ENCODE measurements around the gene MT4. TPM values are rescaled to one million over a fixed set of nuclear protein-coding genes. Genes with fewer than 3 reads are reported as not detected.
A peak's percentile ranks its signal among the peaks of the same experiment; 100 is the strongest.

MT4 gene
- polyA plus RNA-seq, 2 of the 4 experiments (the other 2 are of a cell fraction), result not detected

DNA sequence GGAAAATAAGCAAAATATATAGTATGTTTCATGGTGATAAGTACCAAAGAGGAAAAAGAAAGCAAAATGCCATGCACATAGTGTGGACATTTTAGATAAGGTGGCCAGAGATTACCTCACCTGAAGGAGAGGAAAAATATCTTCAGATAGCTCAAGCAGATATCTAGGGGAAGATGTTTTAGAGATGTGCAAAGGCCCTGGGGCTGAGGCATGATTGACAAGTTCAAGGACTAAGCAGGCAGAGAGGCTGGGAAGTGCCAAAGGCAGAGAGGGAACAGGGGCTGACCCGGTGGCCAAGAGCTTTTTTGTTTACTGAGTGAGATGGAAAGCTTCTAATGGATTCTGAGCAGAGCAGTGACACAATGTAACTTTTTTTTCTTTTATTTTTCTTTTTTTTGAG is 4.4 kb upstream of the MT4 start:
- no peak for FAIRE-seq
- Histone ChIP-seq H3K4me3 (no peak overlapping the region), H3K27ac (no peak overlapping the region), H3K4me1 (peaks cover 7% of the 10 kb centered on the region; the same call in 2 of the 3 replicates), H3K4me2 (no peak overlapping the region), H3K9me3 (no peaks in the 10 kb centered on the region)
- no peak for DNase-seq (ENCODE audit: low read depth in 1 of 2, low spot score in 1 of 2)
- no peak for ATAC-seq
- no peak for TF ChIP-seq RCOR1 (IDR thresholded peaks at IDR 0.05; ENCODE audit: low read depth, low read length)
- CTCF ChIA-PET, result interaction anchor here (1.2 to 2.6 kb wide), 3 partner anchors 10 to 83 kb away, joined by 3 to 7 read pairs (median 7); no protein-coding TSS in a partner anchor
- POLR2A ChIA-PET, result no interaction called here
- 16% methylated on average over 1 of the region's 1 CpG for WGBS (ENCODE audit: missing lambda C conversion rate)

DNA sequence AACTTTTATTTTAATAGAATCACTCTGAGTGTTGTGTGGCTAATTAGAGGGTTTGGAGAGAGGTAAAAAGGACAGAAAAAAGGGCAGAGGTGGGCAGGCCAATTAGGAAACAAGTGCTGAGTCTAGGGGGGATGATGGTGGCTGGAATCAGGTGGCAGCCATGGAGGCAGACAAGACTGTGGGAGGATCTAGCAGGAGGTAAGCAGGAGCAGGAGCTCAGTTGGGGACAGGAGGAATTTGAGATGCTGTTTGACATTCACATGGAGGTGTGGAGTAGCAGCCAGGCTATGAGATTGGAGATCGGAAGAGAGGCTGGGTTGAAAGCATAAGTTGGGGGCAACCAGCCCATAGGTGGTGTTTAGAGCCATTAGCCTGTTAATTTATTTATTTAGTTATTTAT is 3.7 kb upstream of the MT4 start:
- Histone ChIP-seq H3K27ac (no peak overlapping the region), H3K4me1 (peaks cover 7% of the 10 kb centered on the region; the same call in 2 of the 3 replicates), H3K9me3 (no peaks in the 10 kb centered on the region), H3K4me3 (no peak overlapping the region), H3K4me2 (no peak overlapping the region)
- TF ChIP-seq KDM1A (IDR thresholded peaks at IDR 0.05; ENCODE audit: low read depth) (no peak), RNF2 (IDR thresholded peaks at IDR 0.05; ENCODE audit: borderline replicate concordance, low read depth) (no peak), ATOH8 (CRISPR knock-in tag; IDR thresholded peaks at IDR 0.05; ENCODE audit: low read depth) (no peak), NFE2L2 (conservative IDR thresholded peaks at IDR 0.05; ENCODE audit: low read length) (no peak), CTCF (IDR thresholded peaks at IDR 0.05) (no peak), HOXB13 (CRISPR knock-in tag; IDR thresholded peaks at IDR 0.05; ENCODE audit: low read depth) (no peak)
- TF ChIP-seq, protein P1, sequence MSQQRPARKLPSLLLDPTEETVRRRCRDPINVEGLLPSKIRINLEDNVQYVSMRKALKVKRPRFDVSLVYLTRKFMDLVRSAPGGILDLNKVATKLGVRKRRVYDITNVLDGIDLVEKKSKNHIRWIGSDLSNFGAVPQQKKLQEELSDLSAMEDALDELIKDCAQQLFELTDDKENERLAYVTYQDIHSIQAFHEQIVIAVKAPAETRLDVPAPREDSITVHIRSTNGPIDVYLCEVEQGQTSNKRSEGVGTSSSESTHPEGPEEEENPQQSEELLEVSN (IDR thresholded peaks at IDR 0.05; ENCODE audit: borderline replicate concordance, low read depth), result no peak
- 77% methylated on average over 1 of the region's 1 CpG for WGBS (ENCODE audit: missing lambda C conversion rate)
- CTCF ChIA-PET, result interaction anchor here (1.0 to 2.6 kb wide), 5 partner anchors 11 to 83 kb away, joined by 3 to 7 read pairs (median 4); no protein-coding TSS in a partner anchor
- FAIRE-seq (no peak), DNase-seq (ENCODE audit: low read depth in 1 of 2, low spot score in 1 of 2) (no peak), ATAC-seq (no peak)
- POLR2A ChIA-PET, result no interaction called here

DNA sequence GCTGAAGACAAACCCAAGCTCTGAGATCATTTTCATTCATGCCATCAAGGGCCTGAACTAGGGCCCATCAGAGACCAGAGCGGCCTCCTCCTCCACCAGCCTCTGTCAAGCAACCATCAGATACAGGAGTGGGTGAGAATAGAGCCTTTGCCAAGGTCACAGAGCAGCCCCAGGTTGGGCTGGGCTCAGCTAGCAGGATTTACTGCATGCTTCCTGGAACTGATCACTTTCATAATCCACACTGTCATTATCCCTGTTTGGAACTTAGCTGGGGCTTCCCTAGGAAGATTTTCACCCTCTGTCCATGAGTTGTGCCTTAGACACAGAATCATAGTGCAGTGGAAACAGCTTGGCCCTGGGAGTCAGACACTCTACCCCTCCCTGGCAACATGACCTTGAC is 5.1 kb downstream of the MT4 start:
- no peaks in the 10 kb centered on the region for H3K4me1 ChIP-seq
- CTCF ChIA-PET, result interaction anchor here (1.5 to 1.8 kb wide), 2 partner anchors 16 to 56 kb away, joined by 3 to 6 read pairs; no protein-coding TSS in a partner anchor
- peaks cover 11% of the 10 kb centered on the region for H3K9me3 ChIP-seq
- DNase-seq (ENCODE audit: low read depth in 1 of 2, low spot score in 1 of 2) (no peak), FAIRE-seq (no peak), ATAC-seq (no peak)
- no peak overlapping the region for H3K27ac ChIP-seq
- WGBS (ENCODE audit: missing lambda C conversion rate), result 78% methylated on average over 1 of the region's 1 CpG
- TF ChIP-seq HMGXB4 (CRISPR knock-in tag; IDR thresholded peaks at IDR 0.05; ENCODE audit: borderline replicate concordance) (no peak), ELK1 (IDR thresholded peaks at IDR 0.05; ENCODE audit: low read depth, low read length) (no peak), TFCP2L1 (CRISPR knock-in tag; IDR thresholded peaks at IDR 0.05) (no peak)
- H3K4me3 ChIP-seq, result no peak overlapping the region
- POLR2A ChIA-PET, result no interaction called here
- H3K4me2 ChIP-seq, result no peak overlapping the region

DNA sequence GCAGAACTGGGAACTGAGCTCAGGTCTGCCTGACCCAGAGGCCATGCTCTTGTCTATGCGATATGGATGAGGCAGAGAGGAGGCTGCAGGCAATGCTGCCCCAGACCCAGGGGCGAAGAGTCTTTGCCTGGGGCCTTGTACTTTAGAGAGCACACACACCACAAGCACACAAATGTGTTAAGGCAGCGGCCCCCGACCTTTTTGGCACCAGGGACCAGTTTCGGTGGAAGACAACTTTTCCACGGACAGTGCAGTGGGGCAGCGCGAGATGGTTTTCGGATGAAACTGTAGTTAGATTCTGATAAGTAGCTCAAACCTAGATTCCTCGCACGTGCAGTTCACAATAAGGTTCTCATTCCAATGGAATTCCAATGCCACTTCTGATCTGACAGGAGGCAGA is 6.7 kb downstream of the MT4 start:
- H3K4me2 ChIP-seq, result no peak overlapping the region
- H3K4me1 ChIP-seq, result no peaks in the 10 kb centered on the region
- H3K27ac ChIP-seq, result no peak overlapping the region
- 0 out of 6 replicates have a peak, but pooled peaks of 1 of the 2 experiments have one; percentile 43 for ATAC-seq
- no peak overlapping the region for H3K4me3 ChIP-seq
- WGBS (ENCODE audit: missing lambda C conversion rate), result 77% methylated on average over 11 of the region's 11 CpGs
- peaks cover 12% of the 10 kb centered on the region for H3K9me3 ChIP-seq
- no peak for FAIRE-seq
- CTCF ChIA-PET, result interaction anchor here (0.9 to 1.0 kb wide), 2 partner anchors 10 to 57 kb away, joined by 3 read pairs; no protein-coding TSS in a partner anchor
- POLR2A ChIA-PET, result no interaction called here
- DNase-seq (ENCODE audit: low read depth in 1 of 2, low spot score in 1 of 2), result no peak
- no peak for TF ChIP-seq ZFP36 (IDR thresholded peaks at IDR 0.05; ENCODE audit: borderline replicate concordance, partially characterized antibody)
- TF ChIP-seq ESRRA (IDR thresholded peaks at IDR 0.05; ENCODE audit: borderline replicate concordance, low read length), result no peak
- TF ChIP-seq POLR2AphosphoS2 (conservative IDR thresholded peaks at IDR 0.05; ENCODE audit: low read length), result no peak
- no peak for TF ChIP-seq KDM5A (IDR thresholded peaks at IDR 0.05)
- no peak for TF ChIP-seq FOSL2 (IDR thresholded peaks at IDR 0.05)
- no peak for TF ChIP-seq FOSL2 (CRISPR knock-in tag; IDR thresholded peaks at IDR 0.05)
- no peak for TF ChIP-seq HOXA7 (CRISPR knock-in tag; IDR thresholded peaks at IDR 0.05)
- no peak for TF ChIP-seq TP53 (CRISPR knock-in tag; IDR thresholded peaks at IDR 0.05)
- no peak for TF ChIP-seq FOXS1 (CRISPR knock-in tag; IDR thresholded peaks at IDR 0.05)
- TF ChIP-seq HEYL (CRISPR knock-in tag; IDR thresholded peaks at IDR 0.05), result no peak
- no peak for TF ChIP-seq RCOR1 (IDR thresholded peaks at IDR 0.05; ENCODE audit: low read depth, low read length)
- TF ChIP-seq RFX5 (IDR thresholded peaks at IDR 0.05), result no peak
- TF ChIP-seq KDM1A (IDR thresholded peaks at IDR 0.05; ENCODE audit: low read depth), result no peak
- TF ChIP-seq, protein P2, sequence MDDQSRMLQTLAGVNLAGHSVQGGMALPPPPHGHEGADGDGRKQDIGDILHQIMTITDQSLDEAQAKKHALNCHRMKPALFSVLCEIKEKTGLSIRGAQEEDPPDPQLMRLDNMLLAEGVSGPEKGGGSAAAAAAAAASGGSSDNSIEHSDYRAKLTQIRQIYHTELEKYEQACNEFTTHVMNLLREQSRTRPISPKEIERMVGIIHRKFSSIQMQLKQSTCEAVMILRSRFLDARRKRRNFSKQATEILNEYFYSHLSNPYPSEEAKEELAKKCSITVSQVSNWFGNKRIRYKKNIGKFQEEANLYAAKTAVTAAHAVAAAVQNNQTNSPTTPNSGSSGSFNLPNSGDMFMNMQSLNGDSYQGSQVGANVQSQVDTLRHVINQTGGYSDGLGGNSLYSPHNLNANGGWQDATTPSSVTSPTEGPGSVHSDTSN (IDR thresholded peaks at IDR 0.05), result no peak
- TF ChIP-seq POLR2A (IDR thresholded peaks at IDR 0.05; ENCODE audit: low read length), result no peak

Measured in A549 (cell line).